HEK293 (cell line): ENCODE results near the gene SH3PXD2B.

Experiments
- BCL11A ChIP-seq: fragments of 450-650 bp; formaldehyde crosslinking; IDR thresholded peaks from 2 replicates; pipeline ENCODE4 v1.5.1; 2016; ENCODE audit warnings: low read depth, missing biosample characterization, missing genetic modification characterization
- EGR2 ChIP-seq: fragments of 450-650 bp; formaldehyde crosslinking; IDR thresholded peaks from 2 replicates; pipeline ENCODE4 v1.5.1; 2016; ENCODE audit warnings: low read depth, missing biosample characterization, missing genetic modification characterization
- KLF10 ChIP-seq: fragments of 450-650 bp; IDR thresholded peaks from 2 replicates; pipeline ENCODE4 v1.5.1; 2018; ENCODE audit warnings: missing biosample characterization, mild to moderate bottlenecking, missing genetic modification characterization
- RBAK ChIP-seq: fragments of 450-650 bp; formaldehyde crosslinking; IDR thresholded peaks from 2 replicates; pipeline ENCODE4 v1.5.1; 2016; ENCODE audit warnings: missing biosample characterization, missing genetic modification characterization
- SCRT2 ChIP-seq: fragments of 450-650 bp; formaldehyde crosslinking; IDR thresholded peaks from 2 replicates; pipeline ENCODE4 v1.5.1; 2016; ENCODE audit warnings: missing biosample characterization, missing genetic modification characterization
- ZBTB20 ChIP-seq: fragments of 450-650 bp; formaldehyde crosslinking; IDR thresholded peaks from 2 replicates; pipeline ENCODE4 v1.5.1; 2016; ENCODE audit warnings: missing biosample characterization, missing genetic modification characterization
- ZBTB21 ChIP-seq: fragments of 450-650 bp; formaldehyde crosslinking; IDR thresholded peaks from 2 replicates; pipeline ENCODE4 v1.5.1; 2017; ENCODE audit warnings: missing biosample characterization, missing genetic modification characterization
- ZBTB48 ChIP-seq: fragments of 450-650 bp; formaldehyde crosslinking; IDR thresholded peaks from 2 replicates; pipeline ENCODE4 v1.5.1; 2016; ENCODE audit warnings: missing biosample characterization, missing genetic modification characterization
- ZBTB8A ChIP-seq: fragments of 450-650 bp; formaldehyde crosslinking; IDR thresholded peaks from 2 replicates; pipeline ENCODE4 v1.5.1; 2016; ENCODE audit warnings: missing biosample characterization, missing genetic modification characterization
- ZFP3 ChIP-seq: fragments of 450-650 bp; formaldehyde crosslinking; IDR thresholded peaks from 2 replicates; pipeline ENCODE4 v1.5.1; 2016; ENCODE audit warnings: low read depth, missing biosample characterization, missing genetic modification characterization
- ZNF112 ChIP-seq: fragments of 450-650 bp; formaldehyde crosslinking; IDR thresholded peaks from 2 replicates; pipeline ENCODE4 v1.5.0; 2017; ENCODE audit warnings: missing biosample characterization, missing genetic modification characterization
- ZNF155 ChIP-seq: fragments of 450-650 bp; formaldehyde crosslinking; IDR thresholded peaks from 2 replicates; pipeline ENCODE4 v1.5.1; 2016; ENCODE audit warnings: missing biosample characterization, missing genetic modification characterization
- ZNF184 ChIP-seq: fragments of 450-650 bp; IDR thresholded peaks from 2 replicates; pipeline ENCODE4 v1.5.1; 2018; ENCODE audit warnings: missing biosample characterization, mild to moderate bottlenecking, missing genetic modification characterization
- ZNF2 ChIP-seq: fragments of 450-650 bp; formaldehyde crosslinking; IDR thresholded peaks from 2 replicates; pipeline ENCODE4 v1.5.1; 2016; ENCODE audit warnings: missing biosample characterization, missing genetic modification characterization
- ZNF202 ChIP-seq: fragments of 450-650 bp; formaldehyde crosslinking; IDR thresholded peaks from 2 replicates; pipeline ENCODE4 v1.5.1; 2016; ENCODE audit warnings: missing biosample characterization, missing genetic modification characterization, borderline replicate concordance
- ZNF311 ChIP-seq: fragments of 450-650 bp; formaldehyde crosslinking; IDR thresholded peaks from 2 replicates; pipeline ENCODE4 v1.5.1; 2017; ENCODE audit warnings: missing biosample characterization, missing genetic modification characterization, borderline replicate concordance
- ZNF530 ChIP-seq: fragments of 450-650 bp; formaldehyde crosslinking; IDR thresholded peaks from 2 replicates; pipeline ENCODE4 v1.5.1; 2016; ENCODE audit warnings: low read depth, missing biosample characterization, missing genetic modification characterization
- ZNF600 ChIP-seq: fragments of 450-650 bp; formaldehyde crosslinking; IDR thresholded peaks from 2 replicates; pipeline ENCODE4 v1.5.1; 2016; ENCODE audit warnings: missing biosample characterization, missing genetic modification characterization
- ZNF621 ChIP-seq: fragments of 450-650 bp; formaldehyde crosslinking; IDR thresholded peaks from 2 replicates; pipeline ENCODE4 v1.5.1; 2017; ENCODE audit warnings: missing biosample characterization, missing genetic modification characterization
- ZNF677 ChIP-seq: fragments of 450-650 bp; IDR thresholded peaks from 2 replicates; pipeline ENCODE4 v1.5.0; 2018; ENCODE audit warnings: missing biosample characterization, mild to moderate bottlenecking, missing genetic modification characterization, moderate library complexity
- ZNF830 ChIP-seq: fragments of 450-650 bp; IDR thresholded peaks from 2 replicates; pipeline ENCODE4 v1.5.0; 2018; ENCODE audit warnings: missing biosample characterization, missing genetic modification characterization, low read depth, mild to moderate bottlenecking, moderate library complexity
- TF ChIP-seq, protein P1 (sequence below): fragments of 450-650 bp; formaldehyde crosslinking; IDR thresholded peaks from 2 replicates; pipeline ENCODE4; 2016; ENCODE audit warnings: missing biosample characterization, missing genetic modification characterization
- TF ChIP-seq, protein P2 (sequence below): fragments of 450-650 bp; formaldehyde crosslinking; IDR thresholded peaks from 2 replicates; pipeline ENCODE4 v1.5.1; 2017; ENCODE audit warnings: missing biosample characterization, missing genetic modification characterization
- TF ChIP-seq, protein P3 (sequence below): fragments of 450-650 bp; formaldehyde crosslinking; IDR thresholded peaks from 2 replicates; pipeline ENCODE4 v1.5.1; 2016; ENCODE audit warnings: missing biosample characterization, missing genetic modification characterization
- TF ChIP-seq, protein P4 (sequence below): fragments of 450-650 bp; formaldehyde crosslinking; IDR thresholded peaks from 2 replicates; pipeline ENCODE4 v1.5.1; 2016; ENCODE audit warnings: missing biosample characterization, missing genetic modification characterization
- TF ChIP-seq, protein P5 (sequence below): fragments of 450-650 bp; formaldehyde crosslinking; IDR thresholded peaks from 2 replicates; pipeline ENCODE4 v1.5.1; 2016; ENCODE audit warnings: missing biosample characterization, missing genetic modification characterization, borderline replicate concordance
- TF ChIP-seq, protein P6 (sequence below): IDR thresholded peaks from 2 replicates; pipeline ENCODE4 v1.6.1; 2011; ENCODE audit warnings: mild to moderate bottlenecking, low read depth, low read length, borderline replicate concordance
- TF ChIP-seq, protein P7 (sequence below): fragments of 450-650 bp; formaldehyde crosslinking; IDR thresholded peaks from 2 replicates; pipeline ENCODE4 v1.5.1; 2016; ENCODE audit warnings: missing biosample characterization, missing genetic modification characterization
- TF ChIP-seq, protein P8 (sequence below): fragments of 450-650 bp; formaldehyde crosslinking; IDR thresholded peaks from 2 replicates; pipeline ENCODE4 v1.5.1; 2016; ENCODE audit warnings: missing biosample characterization, missing genetic modification characterization

SH3PXD2B gene

DNA sequence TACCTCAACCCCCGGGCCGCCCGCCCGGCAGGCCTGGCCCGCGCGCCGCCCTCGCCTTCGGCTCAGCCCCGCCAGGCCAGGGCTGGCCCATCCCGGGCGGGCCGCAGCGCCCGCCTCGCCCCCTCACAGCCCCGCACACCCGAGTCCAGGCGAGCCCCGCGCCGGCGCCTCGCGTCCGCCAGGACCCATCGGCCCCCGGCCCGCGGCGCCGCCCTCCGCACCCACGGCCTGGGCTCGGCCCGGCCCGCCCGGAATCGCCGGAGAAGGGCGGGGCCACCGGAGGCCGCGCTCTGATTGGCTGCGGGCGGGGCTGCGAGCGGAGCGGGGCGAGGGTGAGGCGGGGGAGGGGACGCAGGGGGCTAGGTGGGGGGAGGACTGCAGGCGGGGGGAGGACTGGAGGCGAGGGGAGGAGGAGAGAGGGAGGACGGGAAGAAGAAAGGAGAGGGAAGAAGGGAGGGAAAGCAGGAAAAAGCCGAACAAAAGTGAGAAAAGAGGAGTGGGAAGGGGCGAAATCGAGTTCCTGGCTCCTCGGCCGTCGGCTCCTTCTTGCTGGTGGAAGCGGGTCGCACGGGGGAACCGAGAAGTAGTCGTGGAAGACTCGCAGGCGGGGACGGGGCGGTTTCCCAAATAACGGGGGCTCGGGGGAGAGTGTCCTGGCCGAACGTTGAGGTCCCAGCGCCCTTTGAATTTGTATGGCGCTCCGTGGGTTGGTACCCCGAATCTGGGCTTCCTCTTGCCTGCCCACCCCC is 170.3 kb downstream of the SH3PXD2B start (continued):
- TF ChIP-seq, protein P1, sequence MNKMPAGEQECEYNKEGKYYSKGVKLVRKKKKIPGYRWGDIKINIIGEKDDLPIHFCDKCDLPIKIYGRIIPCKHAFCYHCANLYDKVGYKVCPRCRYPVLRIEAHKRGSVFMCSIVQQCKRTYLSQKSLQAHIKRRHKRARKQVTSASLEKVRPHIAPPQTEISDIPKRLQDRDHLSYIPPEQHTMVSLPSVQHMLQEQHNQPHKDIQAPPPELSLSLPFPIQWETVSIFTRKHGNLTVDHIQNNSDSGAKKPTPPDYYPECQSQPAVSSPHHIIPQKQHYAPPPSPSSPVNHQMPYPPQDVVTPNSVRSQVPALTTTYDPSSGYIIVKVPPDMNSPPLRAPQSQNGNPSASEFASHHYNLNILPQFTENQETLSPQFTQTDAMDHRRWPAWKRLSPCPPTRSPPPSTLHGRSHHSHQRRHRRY, result no peak
- TF ChIP-seq ZNF184, result no peak
- 0 out of 2 replicates have a peak, but pooled peaks have one; percentile 71 for TF ChIP-seq ZBTB20
- TF ChIP-seq, protein P2, sequence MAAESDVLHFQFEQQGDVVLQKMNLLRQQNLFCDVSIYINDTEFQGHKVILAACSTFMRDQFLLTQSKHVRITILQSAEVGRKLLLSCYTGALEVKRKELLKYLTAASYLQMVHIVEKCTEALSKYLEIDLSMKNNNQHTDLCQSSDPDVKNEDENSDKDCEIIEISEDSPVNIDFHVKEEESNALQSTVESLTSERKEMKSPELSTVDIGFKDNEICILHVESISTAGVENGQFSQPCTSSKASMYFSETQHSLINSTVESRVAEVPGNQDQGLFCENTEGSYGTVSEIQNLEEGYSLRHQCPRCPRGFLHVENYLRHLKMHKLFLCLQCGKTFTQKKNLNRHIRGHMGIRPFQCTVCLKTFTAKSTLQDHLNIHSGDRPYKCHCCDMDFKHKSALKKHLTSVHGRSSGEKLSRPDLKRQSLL, result no peak
- TF ChIP-seq ZNF621, result no peak
- no peak for TF ChIP-seq BCL11A
- no peak for TF ChIP-seq SCRT2 (tag by site-specific recombination)
- TF ChIP-seq ZNF677, result no peak
- TF ChIP-seq, protein P3, sequence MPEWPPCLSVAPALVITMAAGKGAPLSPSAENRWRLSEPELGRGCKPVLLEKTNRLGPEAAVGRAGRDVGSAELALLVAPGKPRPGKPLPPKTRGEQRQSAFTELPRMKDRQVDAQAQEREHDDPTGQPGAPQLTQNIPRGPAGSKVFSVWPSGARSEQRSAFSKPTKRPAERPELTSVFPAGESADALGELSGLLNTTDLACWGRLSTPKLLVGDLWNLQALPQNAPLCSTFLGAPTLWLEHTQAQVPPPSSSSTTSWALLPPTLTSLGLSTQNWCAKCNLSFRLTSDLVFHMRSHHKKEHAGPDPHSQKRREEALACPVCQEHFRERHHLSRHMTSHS, result no peak
- TF ChIP-seq ZFP3, result no peak
- peak; percentile 29; the same call in 1 of the 2 replicates for TF ChIP-seq ZNF600 (tag by site-specific recombination)
- TF ChIP-seq, protein P4, sequence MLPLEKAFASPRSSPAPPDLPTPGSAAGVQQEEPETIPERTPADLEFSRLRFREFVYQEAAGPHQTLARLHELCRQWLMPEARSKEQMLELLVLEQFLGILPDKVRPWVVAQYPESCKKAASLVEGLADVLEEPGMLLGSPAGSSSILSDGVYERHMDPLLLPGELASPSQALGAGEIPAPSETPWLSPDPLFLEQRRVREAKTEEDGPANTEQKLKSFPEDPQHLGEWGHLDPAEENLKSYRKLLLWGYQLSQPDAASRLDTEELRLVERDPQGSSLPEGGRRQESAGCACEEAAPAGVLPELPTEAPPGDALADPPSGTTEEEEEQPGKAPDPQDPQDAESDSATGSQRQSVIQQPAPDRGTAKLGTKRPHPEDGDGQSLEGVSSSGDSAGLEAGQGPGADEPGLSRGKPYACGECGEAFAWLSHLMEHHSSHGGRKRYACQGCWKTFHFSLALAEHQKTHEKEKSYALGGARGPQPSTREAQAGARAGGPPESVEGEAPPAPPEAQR, result no peak
- no peak for TF ChIP-seq ZBTB48 (tag by site-specific recombination)
- no peak for TF ChIP-seq ZBTB21 (tag by site-specific recombination)
- TF ChIP-seq ZNF311, result no peak
- TF ChIP-seq, protein P5, sequence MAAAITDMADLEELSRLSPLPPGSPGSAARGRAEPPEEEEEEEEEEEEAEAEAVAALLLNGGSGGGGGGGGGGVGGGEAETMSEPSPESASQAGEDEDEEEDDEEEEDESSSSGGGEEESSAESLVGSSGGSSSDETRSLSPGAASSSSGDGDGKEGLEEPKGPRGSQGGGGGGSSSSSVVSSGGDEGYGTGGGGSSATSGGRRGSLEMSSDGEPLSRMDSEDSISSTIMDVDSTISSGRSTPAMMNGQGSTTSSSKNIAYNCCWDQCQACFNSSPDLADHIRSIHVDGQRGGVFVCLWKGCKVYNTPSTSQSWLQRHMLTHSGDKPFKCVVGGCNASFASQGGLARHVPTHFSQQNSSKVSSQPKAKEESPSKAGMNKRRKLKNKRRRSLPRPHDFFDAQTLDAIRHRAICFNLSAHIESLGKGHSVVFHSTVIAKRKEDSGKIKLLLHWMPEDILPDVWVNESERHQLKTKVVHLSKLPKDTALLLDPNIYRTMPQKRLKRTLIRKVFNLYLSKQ (tag by site-specific recombination), result no peak
- TF ChIP-seq, protein P6, sequence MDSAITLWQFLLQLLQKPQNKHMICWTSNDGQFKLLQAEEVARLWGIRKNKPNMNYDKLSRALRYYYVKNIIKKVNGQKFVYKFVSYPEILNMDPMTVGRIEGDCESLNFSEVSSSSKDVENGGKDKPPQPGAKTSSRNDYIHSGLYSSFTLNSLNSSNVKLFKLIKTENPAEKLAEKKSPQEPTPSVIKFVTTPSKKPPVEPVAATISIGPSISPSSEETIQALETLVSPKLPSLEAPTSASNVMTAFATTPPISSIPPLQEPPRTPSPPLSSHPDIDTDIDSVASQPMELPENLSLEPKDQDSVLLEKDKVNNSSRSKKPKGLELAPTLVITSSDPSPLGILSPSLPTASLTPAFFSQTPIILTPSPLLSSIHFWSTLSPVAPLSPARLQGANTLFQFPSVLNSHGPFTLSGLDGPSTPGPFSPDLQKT, result no peak
- TF ChIP-seq ZNF530 (tag by site-specific recombination), result no peak
- TF ChIP-seq ZNF112 (tag by site-specific recombination), result no peak
- no peak for TF ChIP-seq KLF10 (tag by site-specific recombination)
- TF ChIP-seq ZNF830 (tag by site-specific recombination), result no peak
- peak; percentile 65 for TF ChIP-seq EGR2
- TF ChIP-seq, protein P7, sequence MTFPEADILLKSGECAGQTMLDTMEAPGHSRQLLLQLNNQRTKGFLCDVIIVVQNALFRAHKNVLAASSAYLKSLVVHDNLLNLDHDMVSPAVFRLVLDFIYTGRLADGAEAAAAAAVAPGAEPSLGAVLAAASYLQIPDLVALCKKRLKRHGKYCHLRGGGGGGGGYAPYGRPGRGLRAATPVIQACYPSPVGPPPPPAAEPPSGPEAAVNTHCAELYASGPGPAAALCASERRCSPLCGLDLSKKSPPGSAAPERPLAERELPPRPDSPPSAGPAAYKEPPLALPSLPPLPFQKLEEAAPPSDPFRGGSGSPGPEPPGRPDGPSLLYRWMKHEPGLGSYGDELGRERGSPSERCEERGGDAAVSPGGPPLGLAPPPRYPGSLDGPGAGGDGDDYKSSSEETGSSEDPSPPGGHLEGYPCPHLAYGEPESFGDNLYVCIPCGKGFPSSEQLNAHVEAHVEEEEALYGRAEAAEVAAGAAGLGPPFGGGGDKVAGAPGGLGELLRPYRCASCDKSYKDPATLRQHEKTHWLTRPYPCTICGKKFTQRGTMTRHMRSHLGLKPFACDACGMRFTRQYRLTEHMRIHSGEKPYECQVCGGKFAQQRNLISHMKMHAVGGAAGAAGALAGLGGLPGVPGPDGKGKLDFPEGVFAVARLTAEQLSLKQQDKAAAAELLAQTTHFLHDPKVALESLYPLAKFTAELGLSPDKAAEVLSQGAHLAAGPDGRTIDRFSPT (tag by site-specific recombination), result no peak
- peak; percentile 70 for TF ChIP-seq ZBTB8A
- no peak for TF ChIP-seq ZNF155 (tag by site-specific recombination)
- TF ChIP-seq ZNF202 (tag by site-specific recombination), result no peak
- no peak for TF ChIP-seq RBAK
- TF ChIP-seq, protein P8, sequence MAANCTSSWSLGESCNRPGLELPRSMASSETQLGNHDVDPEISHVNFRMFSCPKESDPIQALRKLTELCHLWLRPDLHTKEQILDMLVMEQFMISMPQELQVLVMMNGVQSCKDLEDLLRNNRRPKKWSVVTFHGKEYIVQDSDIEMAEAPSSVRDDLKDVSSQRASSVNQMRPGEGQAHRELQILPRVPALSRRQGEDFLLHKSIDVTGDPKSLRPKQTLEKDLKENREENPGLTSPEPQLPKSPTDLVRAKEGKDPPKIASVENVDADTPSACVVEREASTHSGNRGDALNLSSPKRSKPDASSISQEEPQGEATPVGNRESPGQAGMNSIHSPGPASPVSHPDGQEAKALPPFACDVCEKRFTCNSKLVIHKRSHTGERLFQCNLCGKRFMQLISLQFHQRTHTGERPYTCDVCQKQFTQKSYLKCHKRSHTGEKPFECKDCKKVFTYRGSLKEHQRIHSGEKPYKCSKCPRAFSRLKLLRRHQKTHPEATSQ (tag by site-specific recombination), result no peak
- TF ChIP-seq ZNF2, result no peak
